Fibroblast of mammary gland (primary cell): ENCODE results near the gene ZFP92.
"Not testable (repeated sequence)": the region's sequence is repeated elsewhere in the genome, so short reads cannot be mapped to it uniquely, and the experiment has no call there.

Experiments used
- DNase-seq: peaks from one replicate; pipeline ENCODE4 v3.0.0-alpha.2; 2010; ENCODE audit warnings: low read depth
- H3K4me3 ChIP-seq: 2 replicates; pipeline ENCODE4 v1.5.1; 2011; ENCODE audit warnings: low read depth, mild to moderate bottlenecking, low read length, moderate library complexity; ENCODE audit not compliant: control insufficient read depth
- TF ChIP-seq, protein P1 (sequence below): conservative IDR thresholded peaks from 2 replicates; pipeline ENCODE4 v1.5.1; 2011; ENCODE audit warnings: low read depth, low read length, inconsistent platforms; ENCODE audit not compliant: control insufficient read depth, insufficient read depth

ZFP92 gene

DNA sequence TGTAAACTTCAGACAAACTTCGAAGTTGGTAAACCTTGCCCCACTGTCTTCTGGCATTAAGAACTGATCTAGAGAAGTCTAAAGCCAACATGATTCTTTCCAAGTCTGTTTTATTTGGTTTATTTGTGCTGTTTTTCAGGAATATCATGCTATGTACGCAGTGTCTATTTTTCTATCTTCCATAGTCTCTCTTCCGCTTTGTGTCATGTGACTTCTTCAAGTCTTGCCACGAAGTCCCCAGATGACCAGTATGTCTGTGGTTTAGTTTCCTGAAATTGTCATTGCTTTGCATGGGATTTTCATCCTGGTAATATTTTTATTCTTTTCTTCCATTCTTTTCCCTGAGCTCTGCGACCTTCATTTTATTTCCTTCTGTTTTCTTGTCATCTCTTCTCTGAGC is 25.2 kb upstream of the ZFP92 start:
- TF ChIP-seq, protein P1, sequence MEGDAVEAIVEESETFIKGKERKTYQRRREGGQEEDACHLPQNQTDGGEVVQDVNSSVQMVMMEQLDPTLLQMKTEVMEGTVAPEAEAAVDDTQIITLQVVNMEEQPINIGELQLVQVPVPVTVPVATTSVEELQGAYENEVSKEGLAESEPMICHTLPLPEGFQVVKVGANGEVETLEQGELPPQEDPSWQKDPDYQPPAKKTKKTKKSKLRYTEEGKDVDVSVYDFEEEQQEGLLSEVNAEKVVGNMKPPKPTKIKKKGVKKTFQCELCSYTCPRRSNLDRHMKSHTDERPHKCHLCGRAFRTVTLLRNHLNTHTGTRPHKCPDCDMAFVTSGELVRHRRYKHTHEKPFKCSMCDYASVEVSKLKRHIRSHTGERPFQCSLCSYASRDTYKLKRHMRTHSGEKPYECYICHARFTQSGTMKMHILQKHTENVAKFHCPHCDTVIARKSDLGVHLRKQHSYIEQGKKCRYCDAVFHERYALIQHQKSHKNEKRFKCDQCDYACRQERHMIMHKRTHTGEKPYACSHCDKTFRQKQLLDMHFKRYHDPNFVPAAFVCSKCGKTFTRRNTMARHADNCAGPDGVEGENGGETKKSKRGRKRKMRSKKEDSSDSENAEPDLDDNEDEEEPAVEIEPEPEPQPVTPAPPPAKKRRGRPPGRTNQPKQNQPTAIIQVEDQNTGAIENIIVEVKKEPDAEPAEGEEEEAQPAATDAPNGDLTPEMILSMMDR, result no peak
- no peak overlapping the region for H3K4me3 ChIP-seq
- DNase-seq, result no peak

DNA sequence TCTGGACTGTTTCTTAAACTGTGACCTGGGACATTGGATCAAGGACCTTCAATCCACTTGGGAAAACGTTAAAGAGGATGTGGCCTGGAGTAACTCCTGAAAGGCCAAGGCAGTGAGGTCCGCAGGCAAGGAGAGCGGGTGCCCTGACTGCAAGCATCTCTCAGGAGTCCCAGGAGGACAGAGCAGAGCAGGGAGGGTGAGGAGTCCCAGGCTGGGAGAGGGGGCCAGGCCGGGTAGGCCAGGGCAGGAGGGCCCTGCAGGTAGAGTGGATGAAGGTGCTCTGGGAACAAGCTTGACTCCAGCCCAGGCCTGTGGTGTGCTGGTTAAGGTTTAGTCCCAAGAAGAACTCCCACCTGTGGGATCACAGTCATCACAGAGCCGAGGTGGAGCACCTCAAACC is 23.9 kb upstream of the ZFP92 start:
- TF ChIP-seq, protein P1, result no peak
- no peak for DNase-seq
- H3K4me3 ChIP-seq, result no peak overlapping the region

DNA sequence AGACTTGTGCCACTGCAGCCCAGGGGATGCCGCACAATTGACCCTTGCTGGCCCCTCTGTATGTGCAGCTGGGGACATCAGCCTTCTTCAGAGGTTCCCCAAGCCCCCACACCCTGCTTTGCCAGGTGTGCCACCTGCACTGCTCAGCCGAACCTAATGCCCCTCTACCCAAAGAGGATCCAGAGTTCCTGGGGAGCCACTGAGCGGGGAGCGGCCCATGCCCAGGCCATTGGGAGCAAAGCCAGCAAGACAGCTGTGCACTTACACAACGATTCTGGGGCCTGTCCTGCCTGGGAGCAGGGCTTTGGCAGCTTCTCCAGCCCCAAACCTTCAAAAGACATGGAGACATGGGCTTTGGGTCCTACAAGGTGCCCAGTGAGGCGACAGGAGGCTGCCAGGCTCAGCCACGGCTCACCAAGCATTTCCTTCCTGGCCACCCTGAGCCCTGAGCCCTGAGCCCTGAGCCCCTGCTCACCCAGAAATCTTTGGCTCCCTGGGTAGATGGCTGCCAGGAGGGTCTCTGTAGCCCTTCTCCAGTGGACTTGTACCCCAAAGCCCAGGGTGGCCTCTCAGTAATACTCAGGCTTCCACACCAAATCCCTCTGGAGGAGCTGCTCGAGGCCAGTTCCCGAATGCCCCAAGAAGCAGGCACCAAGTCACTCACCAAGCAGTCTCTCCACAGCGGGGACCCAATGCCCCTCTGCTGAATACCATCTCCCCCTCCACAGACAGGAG is 23.1 kb upstream of the ZFP92 start:
- no peak for DNase-seq
- TF ChIP-seq, protein P1, result no peak
- H3K4me3 ChIP-seq, result no peak overlapping the region

DNA sequence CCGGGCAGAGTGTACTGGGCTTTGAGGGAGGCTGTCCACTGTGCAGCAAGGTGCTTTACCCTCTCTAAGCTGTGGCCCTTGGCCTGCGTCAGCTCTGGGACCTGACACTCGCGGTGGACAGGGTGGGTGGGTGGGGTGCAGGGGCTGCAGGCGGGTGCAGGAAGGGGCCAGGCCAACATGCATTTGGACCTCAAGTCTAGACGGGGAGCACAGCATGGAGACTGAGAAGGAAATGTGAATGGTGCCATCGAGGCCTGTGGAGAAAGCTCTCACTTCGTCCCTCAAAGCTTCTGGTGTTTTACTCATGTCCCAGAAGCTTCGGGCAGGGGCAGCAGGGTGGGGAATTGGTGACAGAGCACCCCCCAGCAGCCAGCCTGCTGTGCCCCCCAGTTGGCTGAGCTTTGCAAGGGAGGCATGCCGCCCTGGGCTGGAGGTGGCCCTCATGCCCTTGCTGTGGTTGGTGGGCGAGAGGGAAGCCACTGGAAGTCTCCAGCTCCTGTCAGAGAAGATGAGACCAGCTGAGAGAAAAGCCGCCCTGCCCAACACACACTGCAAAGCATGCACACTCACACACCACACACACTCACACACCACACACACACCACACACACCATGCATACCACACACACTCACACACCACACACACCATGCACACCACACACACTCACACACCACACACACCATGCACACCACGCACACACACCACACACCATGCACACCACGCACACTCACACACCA is 22.4 kb upstream of the ZFP92 start:
- no peak overlapping the region for H3K4me3 ChIP-seq
- TF ChIP-seq, protein P1, result no peak
- no peak for DNase-seq

DNA sequence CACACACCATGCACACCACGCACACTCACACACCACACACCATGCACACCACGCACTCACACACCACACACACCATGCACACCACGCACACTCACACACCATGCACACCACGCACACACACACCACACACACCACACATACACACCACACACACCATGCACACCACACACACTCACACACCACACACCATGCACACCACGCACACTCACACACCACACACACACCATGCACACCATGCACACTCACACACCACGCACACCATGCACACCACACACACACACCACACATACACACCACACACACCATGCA is 21.9 kb upstream of the ZFP92 start:
- DNase-seq, H3K4me3 ChIP-seq: not testable (repeated sequence)

DNA sequence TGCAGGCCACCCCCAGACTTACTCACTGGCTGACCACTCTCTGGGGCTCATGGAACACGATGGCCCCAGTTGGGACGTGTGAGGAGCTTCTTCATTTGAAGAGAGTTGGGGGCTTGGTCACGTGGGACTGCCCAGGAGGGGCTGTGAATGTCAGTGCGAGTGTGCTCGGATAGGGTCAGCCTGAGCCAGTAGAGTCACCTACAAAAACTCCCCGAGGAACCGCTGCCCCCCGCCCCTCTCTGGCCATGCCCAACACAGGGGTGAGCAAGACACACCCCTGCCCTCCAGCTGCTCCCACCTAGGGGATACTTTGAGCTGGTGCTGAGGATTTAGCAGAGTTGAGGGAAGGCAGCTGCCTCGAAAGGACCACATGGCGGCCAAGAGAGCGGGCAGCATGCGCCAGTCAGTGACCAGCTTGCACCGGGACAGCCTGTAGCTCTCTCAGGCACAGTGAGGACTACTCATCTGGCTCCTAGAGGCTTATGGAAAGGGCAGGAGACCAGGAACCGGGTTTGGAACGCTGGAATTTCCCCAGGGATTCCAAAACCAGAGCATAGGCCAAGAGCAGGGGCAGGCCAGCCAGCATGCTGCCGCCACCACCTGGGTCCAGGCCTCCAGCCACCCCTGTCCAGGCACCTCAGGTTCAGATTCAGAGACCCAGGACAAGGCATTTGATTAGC is 18.5 kb upstream of the ZFP92 start:
- TF ChIP-seq, protein P1, result no peak

DNA sequence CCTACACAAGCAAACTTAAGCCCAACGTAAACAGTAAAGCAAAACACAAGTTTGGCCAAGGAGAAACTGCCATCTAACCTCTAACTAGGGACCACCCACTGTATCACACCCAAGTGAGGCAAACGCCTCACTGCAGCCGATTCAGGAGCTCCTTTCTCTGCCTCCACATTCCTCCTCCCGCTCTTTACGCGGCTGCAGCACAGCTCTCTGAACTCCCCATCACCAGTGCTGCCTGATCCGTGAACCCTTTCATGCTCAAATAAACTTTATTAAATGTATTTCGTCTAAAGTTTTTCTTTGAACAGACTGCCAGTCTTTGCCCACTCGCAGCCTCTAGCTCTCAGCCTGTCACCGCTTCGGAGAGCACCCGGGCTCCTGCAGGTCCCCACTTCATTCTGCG is 16.7 kb upstream of the ZFP92 start:
- TF ChIP-seq, protein P1, result no peak
- DNase-seq, result no peak
- H3K4me3 ChIP-seq, result no peak overlapping the region

More for the DNA sequence above, 18.5 kb upstream of the ZFP92 start:
- no peak overlapping the region for H3K4me3 ChIP-seq
- no peak for DNase-seq
